ENCODE results near the gene TXNDC9.
"Not testable (repeated sequence)": the region's sequence is repeated elsewhere in the genome, so short reads cannot be mapped to it uniquely, and the experiment has no call there.

The TXNDC9 gene

DNA sequence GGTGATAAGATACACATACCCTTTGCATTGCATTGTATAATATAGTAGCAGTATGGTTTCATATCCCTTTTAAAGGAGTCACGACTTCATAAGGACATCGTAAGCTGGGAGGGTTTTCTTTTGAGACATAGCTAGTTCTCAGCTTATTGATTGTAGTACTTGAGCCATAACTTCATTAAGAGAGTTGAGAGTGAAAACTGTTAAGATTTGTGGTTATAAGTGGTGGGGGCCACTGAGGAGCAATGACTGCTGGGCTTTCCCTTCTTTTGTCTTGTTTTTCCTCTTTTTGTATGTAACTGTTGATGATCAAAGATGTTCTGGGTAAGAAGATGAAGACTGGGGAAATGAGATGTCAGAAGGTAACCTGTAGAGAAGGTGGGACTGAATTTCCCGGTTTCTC lies 12.0 kb upstream of the TXNDC9 start:
- Histone ChIP-seq H3K9me3 (ENCODE audit: low read length) (no peaks in the 10 kb centered on the region), H2AFZ (ENCODE audit: low read depth, low read length) (no peak overlapping the region), H3K4me1 (ENCODE audit: insufficient read depth, low read length) (no peaks in the 10 kb centered on the region), H3K27me3 (ENCODE audit: insufficient read depth, low read length) (no peaks in the 10 kb centered on the region), H3K4me3 (ENCODE audit: low read length) (no peak overlapping the region), H3K36me3 (ENCODE audit: insufficient read depth, low read length) (no peaks in the 10 kb centered on the region)

DNA sequence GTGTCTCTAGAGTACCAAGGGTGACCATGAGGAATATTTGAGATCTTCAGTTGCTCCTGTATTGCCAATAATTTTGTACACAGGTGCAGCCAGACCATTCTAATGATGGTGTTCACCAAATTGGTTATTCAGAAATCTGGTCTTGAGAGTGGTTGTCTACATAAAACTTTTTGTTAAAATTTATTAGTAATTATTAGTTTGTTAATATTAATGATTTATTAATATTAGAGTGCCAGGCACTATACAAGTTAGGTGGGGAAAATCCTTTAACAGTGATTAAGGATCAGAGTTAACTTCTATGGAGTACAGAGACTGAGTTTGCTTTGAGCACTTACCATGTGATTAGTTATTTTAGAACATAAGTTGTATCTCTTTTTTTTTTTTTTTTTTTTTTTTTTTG lies 10.1 kb upstream of the TXNDC9 start:
- Histone ChIP-seq H3K4me1 (ENCODE audit: insufficient read depth, low read length) (no peaks in the 10 kb centered on the region), H3K27me3 (ENCODE audit: insufficient read depth, low read length) (no peaks in the 10 kb centered on the region), H2AFZ (ENCODE audit: low read depth, low read length) (no peak overlapping the region), H3K9me3 (ENCODE audit: low read length) (no peaks in the 10 kb centered on the region), H3K36me3 (ENCODE audit: insufficient read depth, low read length) (no peaks in the 10 kb centered on the region), H3K4me3 (ENCODE audit: low read length) (no peak overlapping the region)

DNA sequence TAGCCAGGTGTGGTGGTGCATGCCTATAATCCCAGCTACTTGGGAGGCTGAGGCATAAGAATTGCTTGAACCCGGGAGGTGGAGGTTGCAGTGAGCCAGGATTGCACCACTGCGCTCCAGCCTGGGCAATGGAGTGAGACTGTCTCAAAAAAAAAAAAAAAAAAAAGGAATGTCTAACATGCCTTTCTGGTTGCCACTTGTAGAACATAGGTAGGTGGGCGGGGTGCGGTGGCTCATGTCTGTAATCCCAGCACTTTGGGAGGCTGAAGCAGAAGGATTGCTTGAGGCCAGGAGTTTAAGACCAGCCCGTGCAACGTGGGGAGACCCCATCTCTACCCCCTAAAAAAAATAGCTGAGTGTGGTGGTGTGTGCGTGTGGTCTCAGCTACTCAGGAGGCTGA lies 9.3 kb upstream of the TXNDC9 start:
- not testable (repeated sequence) for H3K36me3 ChIP-seq (ENCODE audit: insufficient read depth, low read length)

DNA sequence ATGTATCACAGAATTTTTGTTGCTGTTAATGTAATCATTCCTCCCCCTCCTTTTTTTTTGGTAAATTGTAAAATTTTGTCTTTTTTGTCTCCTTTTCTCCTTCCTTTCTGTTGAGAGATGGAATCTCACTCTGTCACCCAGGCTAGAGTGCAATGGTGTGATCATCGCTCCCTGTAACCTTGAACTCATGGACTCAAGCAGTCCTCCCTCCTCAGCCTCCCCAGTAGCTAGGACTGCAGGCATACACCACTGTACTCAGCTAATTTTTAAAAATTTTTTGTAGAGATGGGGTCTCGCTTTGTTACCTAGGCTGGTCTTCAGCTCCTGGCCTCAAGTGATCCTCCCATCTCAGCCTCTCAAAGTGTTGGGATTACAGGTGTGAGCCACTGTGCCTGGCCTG lies 6.4 kb upstream of the TXNDC9 start:
- H3K27me3 ChIP-seq (ENCODE audit: insufficient read depth, low read length) = no peaks in the 10 kb centered on the region
- H3K4me1 ChIP-seq (ENCODE audit: insufficient read depth, low read length) = peaks cover 7% of the 10 kb centered on the region
- no peak overlapping the region for H3K4me3 ChIP-seq (ENCODE audit: low read length)
- H3K9me3 ChIP-seq (ENCODE audit: low read length) = no peaks in the 10 kb centered on the region
- no peaks in the 10 kb centered on the region for H3K36me3 ChIP-seq (ENCODE audit: insufficient read depth, low read length)
- H2AFZ ChIP-seq (ENCODE audit: low read depth, low read length) = no peak overlapping the region

More for the DNA sequence above, 9.3 kb upstream of the TXNDC9 start:
- not testable (repeated sequence) for H3K9me3 ChIP-seq (ENCODE audit: low read length); H3K27me3 ChIP-seq (ENCODE audit: insufficient read depth, low read length); H2AFZ ChIP-seq (ENCODE audit: low read depth, low read length); H3K4me3 ChIP-seq (ENCODE audit: low read length); H3K4me1 ChIP-seq (ENCODE audit: insufficient read depth, low read length)

DNA sequence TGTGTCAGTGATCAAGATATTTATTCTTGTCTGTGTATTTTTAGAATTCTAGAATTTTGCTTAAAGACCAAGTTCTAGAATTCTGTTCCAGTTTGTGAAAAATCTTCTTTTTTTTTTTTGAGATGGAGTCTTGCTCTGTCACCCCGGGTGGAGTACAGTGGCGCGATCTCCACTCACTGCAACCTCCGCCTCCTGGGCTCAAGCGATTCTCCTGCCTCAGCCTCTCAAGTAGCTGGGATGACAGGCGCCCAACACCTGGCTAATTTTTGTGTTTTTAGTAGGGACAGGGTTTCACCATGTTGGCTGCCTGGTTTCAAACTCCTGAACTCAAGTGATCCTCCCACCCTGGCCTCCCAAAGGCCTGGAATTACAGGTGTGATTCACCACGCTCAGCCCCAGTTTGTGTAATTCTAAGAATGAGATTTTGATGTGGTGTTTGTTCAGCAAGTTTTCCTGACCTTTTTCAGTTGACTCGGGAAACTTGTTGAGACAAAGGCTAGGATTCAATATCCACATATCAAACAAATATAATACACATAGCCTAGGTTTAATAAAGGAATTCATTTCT lies 4.6 kb upstream of the TXNDC9 start:
- Histone ChIP-seq H2AFZ (ENCODE audit: low read depth, low read length) (no peak overlapping the region), H3K4me1 (ENCODE audit: insufficient read depth, low read length) (peaks cover 7% of the 10 kb centered on the region), H3K36me3 (ENCODE audit: insufficient read depth, low read length) (no peaks in the 10 kb centered on the region), H3K4me3 (ENCODE audit: low read length) (no peak overlapping the region), H3K9me3 (ENCODE audit: low read length) (no peaks in the 10 kb centered on the region), H3K27me3 (ENCODE audit: insufficient read depth, low read length) (no peaks in the 10 kb centered on the region)

DNA sequence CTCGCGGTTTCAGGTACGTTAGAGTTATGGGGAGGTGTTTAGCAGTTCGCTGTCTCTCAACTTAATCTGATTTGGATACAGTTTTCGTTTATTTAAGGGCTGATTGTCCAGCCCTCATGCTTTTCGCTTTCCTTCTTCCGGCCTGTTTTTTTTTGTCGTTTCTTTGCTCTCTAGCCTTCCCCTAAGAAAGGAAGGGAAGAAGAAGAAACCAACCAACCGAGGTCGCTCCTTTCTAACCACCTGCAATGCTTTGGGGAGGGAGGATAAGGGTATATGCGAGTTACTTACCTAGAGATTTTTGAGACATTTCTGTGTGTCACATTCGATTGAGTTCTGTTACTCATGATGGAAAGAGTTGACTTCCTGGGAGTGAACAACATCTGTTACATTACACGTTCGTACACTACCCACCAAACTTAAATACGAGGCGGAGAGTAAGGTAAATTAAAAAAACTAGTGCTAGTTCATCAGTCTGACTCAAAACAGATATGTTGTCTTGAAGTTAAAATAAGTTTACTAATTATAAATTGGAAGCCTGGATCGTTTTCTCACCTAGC lies 2.0 kb upstream of the TXNDC9 start:
- Histone ChIP-seq H2AFZ (ENCODE audit: low read depth, low read length) (peak overlapping the region; percentile 96), H3K9me3 (ENCODE audit: low read length) (no peaks in the 10 kb centered on the region), H3K27me3 (ENCODE audit: insufficient read depth, low read length) (no peaks in the 10 kb centered on the region), H3K4me1 (ENCODE audit: insufficient read depth, low read length) (peaks cover 14% of the 10 kb centered on the region), H3K4me3 (ENCODE audit: low read length) (peak overlapping the region; percentile 57), H3K36me3 (ENCODE audit: insufficient read depth, low read length) (no peaks in the 10 kb centered on the region)

DNA sequence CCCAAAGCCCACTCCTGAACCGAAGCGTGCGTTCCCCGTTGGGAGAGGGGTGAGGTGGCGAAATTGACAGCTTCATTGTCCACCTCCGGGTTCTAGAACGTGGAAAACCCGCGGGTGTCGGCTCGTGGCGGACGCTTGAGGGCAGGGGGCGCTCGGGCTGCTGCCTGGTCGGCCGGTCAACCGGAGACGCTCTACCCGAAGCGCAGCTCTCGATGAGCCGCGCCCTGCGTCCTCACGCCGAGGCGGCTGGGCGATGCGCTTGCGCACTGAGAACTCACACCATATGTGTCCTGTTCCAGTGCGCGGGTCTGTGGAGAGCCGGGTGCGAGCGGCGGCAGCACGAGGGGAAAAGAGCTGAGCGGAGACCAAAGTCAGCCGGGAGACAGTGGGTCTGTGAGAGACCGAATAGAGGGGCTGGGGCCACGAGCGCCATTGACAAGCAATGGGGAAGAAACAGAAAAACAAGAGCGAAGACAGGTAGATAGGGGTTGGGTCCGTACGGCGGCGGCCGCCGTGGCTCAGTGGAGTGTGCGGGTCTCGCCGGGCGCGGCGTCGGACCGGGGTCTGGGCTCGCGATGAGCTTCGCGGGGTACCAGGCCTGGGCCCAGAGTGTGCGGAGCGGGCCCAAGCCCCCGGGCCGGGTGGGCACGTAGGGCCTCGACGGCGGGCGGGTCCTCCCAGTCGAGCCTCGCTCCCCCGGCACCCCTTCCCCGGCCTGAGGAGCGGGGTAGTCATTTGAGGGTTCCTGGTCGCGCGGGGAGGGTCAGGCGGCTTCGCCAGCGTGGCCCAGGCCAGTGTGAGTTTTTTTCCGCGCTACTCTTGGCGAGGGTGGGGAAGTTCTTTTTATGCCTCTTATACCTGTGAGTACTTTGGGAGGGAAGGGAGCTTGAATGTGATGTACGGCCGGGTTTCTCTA lies 1.2 kb upstream of the TXNDC9 start, which contains the start of gene EIF5B:
TSS of gene EIF5B (plus strand) at position 277 of the 916 bp plus-strand sequence. CDS start at position 443, 166 bp downstream.
- H3K9me3 ChIP-seq (ENCODE audit: low read length) = no peaks in the 10 kb centered on the region
- H3K27me3 ChIP-seq (ENCODE audit: insufficient read depth, low read length) = no peaks in the 10 kb centered on the region
- peak within 1 kb of the TSS; percentile 96 for H2AFZ ChIP-seq (ENCODE audit: low read depth, low read length)
- peaks cover 7% of the 10 kb centered on the region for H3K36me3 ChIP-seq (ENCODE audit: insufficient read depth, low read length)
- peaks cover 14% of the 10 kb centered on the region for H3K4me1 ChIP-seq (ENCODE audit: insufficient read depth, low read length)
- peak within 1 kb of the TSS; percentile 57 for H3K4me3 ChIP-seq (ENCODE audit: low read length)

DNA sequence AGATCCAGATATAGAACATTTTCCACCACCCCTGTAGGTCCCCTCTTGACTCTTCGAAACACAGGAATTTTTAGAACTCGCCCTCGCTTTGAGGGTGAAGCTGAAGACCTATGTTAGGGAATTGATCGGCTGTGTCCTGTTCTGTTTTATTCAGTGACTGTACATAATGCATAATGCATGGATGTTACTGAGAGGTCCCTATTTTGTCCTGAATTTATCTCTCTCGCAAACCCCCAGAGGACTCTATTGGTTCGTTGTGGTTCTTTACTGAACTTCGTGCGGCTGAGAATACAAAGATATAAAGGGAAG lies 625 bp upstream of the TXNDC9 start:
- H3K9me3 ChIP-seq (ENCODE audit: low read length) = no peaks in the 10 kb centered on the region
- peak overlapping the region; percentile 57 for H3K4me3 ChIP-seq (ENCODE audit: low read length)
- no peaks in the 10 kb centered on the region for H3K27me3 ChIP-seq (ENCODE audit: insufficient read depth, low read length)
- H3K36me3 ChIP-seq (ENCODE audit: insufficient read depth, low read length) = peaks cover 13% of the 10 kb centered on the region
- peaks cover 14% of the 10 kb centered on the region for H3K4me1 ChIP-seq (ENCODE audit: insufficient read depth, low read length)
- peak overlapping the region; percentile 96 for H2AFZ ChIP-seq (ENCODE audit: low read depth, low read length)

DNA sequence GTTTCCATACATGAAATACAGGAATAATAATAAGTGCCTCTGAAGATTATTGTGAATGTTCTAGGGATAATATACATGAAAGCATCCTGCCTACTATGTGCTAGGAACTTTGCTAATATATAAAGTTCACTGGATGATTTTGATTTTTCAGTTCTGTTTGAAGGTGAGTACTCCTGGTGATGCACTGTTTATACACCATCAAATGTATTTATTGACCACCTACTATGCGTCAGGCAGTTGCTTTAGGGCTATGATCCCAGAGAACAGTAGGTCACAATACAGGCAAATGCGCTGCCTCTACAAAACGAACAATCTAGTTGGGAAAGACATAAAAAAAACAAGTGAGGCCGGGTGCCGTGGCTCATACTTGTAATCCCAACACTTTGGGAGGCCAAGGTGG lies 10.7 kb downstream of the TXNDC9 start:
- Histone ChIP-seq H2AFZ (ENCODE audit: low read depth, low read length) (no peak overlapping the region), H3K4me1 (ENCODE audit: insufficient read depth, low read length) (no peaks in the 10 kb centered on the region), H3K4me3 (ENCODE audit: low read length) (no peak overlapping the region), H3K9me3 (ENCODE audit: low read length) (no peaks in the 10 kb centered on the region), H3K36me3 (ENCODE audit: insufficient read depth, low read length) (peaks cover 82% of the 10 kb centered on the region), H3K27me3 (ENCODE audit: insufficient read depth, low read length) (no peaks in the 10 kb centered on the region)

DNA sequence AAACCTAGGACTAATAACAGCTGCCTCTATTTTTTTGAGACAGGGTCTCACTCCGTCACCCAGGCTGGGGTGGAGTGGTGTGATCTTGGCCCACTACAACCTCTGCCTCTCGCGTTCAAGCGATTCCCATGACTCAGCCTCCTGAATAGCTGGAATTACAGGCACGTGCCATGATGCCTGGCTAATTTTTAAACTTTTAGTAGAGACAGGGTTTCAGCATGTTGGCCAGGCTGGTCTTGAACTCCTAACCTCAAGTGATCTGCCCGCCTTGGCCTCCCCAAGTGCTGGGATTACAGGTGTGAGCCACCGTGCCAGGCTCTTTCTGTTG lies 18.3 kb downstream of the TXNDC9 start:
- H3K4me3 ChIP-seq (ENCODE audit: low read length); H3K9me3 ChIP-seq (ENCODE audit: low read length): not testable (repeated sequence)
- peaks cover 59% of the 10 kb centered on the region for H3K36me3 ChIP-seq (ENCODE audit: insufficient read depth, low read length)

DNA sequence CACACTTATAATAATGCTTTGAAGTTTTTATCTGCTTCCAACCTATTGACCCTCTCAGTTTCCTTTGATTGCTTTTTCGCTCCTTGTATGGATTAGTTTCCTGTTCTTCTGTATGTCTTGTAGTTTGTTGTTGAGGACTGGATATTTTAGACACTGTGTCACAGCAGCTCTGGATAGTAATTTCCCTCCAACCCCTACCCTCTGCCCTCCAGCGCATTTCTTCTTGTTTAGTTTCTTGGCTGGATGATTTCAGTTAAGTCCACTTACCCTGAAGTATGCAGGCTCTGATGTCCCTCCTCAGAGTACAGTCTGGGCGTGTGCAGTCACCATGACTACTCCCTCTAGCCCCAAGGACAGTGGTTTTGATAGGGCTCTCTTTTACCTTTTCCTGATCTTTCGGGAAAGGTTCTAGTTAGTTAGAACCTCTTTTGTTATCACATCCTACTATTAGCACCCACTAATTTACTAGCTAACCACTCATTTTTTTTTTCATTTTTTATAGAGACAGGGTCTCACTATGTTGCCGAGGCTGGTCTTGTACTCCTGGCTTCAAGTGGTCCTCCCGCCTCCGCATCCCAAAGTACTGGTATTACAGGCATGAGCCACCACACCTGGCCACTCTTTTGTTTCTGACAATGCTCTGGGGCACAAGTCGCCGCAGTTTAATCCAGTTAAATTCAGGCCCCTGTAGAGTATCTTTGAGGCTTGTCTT lies 18.8 kb downstream of the TXNDC9 start:
- no peaks in the 10 kb centered on the region for H3K4me1 ChIP-seq (ENCODE audit: insufficient read depth, low read length)
- no peaks in the 10 kb centered on the region for H3K9me3 ChIP-seq (ENCODE audit: low read length)
- H2AFZ ChIP-seq (ENCODE audit: low read depth, low read length) = no peak overlapping the region
- H3K27me3 ChIP-seq (ENCODE audit: insufficient read depth, low read length) = no peaks in the 10 kb centered on the region
- peaks cover 55% of the 10 kb centered on the region for H3K36me3 ChIP-seq (ENCODE audit: insufficient read depth, low read length)
- H3K4me3 ChIP-seq (ENCODE audit: low read length) = no peak overlapping the region

More for the DNA sequence above, 18.3 kb downstream of the TXNDC9 start:
- H3K27me3 ChIP-seq (ENCODE audit: insufficient read depth, low read length); H3K4me1 ChIP-seq (ENCODE audit: insufficient read depth, low read length); H2AFZ ChIP-seq (ENCODE audit: low read depth, low read length): not testable (repeated sequence)

DNA sequence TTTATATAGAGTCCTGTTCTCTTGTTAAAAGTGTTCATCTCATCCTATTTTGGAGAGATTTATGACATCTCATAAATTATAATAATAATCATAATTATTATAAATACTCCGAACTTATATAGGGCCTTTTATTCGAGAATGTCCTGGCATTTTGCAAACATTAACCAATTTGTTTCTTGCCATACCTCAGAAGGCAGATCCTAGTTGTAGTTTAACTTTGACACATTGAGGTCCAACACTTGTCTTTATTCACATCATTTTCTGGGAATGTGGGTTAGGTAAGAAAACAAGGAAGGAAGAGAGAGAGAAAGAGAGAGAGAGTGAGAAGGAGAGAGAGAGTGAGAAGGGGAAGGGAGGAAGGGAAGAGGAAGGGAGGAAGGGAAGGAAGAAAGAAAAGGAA lies 35.0 kb downstream of the TXNDC9 start, which contains the start of gene LYG1:
TSS of gene LYG1 (minus strand) at position 101 of the 400 bp plus-strand sequence. CDS start 5,527 bp downstream, outside the sequence.
- H3K27me3 ChIP-seq (ENCODE audit: insufficient read depth, low read length); H3K4me3 ChIP-seq (ENCODE audit: low read length); H2AFZ ChIP-seq (ENCODE audit: low read depth, low read length); H3K4me1 ChIP-seq (ENCODE audit: insufficient read depth, low read length); H3K36me3 ChIP-seq (ENCODE audit: insufficient read depth, low read length); H3K9me3 ChIP-seq (ENCODE audit: low read length): not testable (repeated sequence)

DNA sequence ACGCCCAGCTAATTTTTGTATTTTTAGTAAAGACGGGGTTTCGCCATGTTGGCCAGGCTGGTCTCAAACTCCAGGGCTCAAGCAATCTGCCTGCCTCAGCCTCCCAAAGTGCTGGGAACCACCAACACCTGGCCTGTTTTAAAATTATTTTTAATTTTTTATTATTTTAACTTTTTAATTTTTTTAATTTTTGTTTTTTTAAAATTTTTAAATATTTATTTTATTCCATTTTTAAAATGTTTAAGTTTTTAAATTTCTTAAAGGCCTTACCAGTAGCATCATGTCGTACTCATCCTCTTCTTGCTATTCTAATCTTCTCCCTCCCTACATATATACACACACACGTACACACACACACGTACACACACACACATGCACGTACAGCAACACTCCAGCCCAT lies 36.6 kb downstream of the TXNDC9 start:
- Histone ChIP-seq H3K36me3 (ENCODE audit: insufficient read depth, low read length) (peaks cover 9% of the 10 kb centered on the region), H3K27me3 (ENCODE audit: insufficient read depth, low read length) (no peaks in the 10 kb centered on the region), H3K9me3 (ENCODE audit: low read length) (peaks cover 2% of the 10 kb centered on the region), H2AFZ (ENCODE audit: low read depth, low read length) (no peak overlapping the region), H3K4me3 (ENCODE audit: low read length) (no peak overlapping the region), H3K4me1 (ENCODE audit: insufficient read depth, low read length) (no peaks in the 10 kb centered on the region)
